Glomerular visceral epithelial cell (primary cell): ENCODE data around the gene SMAP1.

Experiments used
- DNase-seq: peaks from one replicate; pipeline ENCODE4 v3.0.0-alpha.2; 2016; ENCODE audit errors: extremely low spot score

Gene SMAP1

DNA sequence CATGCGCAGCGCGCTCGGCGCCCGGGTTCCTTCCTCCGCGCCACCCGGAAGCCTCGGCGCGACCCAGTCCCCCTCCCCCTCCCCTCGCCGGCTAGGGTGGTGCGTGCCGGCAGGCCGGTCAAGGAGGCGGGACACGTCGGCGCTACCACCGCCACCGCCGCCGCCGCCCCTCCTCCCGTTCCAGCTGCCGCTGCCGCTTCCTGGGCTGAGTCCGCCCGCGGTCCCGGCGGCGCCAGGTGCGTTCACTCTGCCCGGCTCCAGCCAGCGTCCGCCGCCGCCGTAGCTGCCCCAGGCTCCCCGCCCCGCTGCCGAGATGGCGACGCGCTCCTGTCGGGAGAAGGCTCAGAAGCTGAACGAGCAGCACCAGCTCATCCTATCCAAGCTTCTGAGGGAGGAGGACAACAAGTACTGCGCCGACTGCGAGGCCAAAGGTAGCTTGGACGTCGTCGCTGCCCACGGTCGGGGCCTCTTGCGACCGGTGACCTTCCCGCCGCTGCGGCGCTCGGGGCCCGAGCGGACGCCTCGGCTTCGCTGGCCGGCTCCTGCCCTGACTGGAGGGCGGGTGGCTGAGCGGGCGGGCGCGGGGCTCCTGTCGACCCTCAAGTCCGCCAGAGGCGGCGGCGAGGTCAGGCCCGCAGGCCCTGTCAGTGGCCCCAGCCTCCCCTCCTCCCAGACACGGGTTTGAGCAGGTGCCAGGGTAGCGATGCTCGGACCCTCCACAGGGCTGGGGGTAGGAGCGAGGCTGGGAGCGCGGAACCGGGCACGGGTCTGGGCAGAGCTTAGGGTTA lies at the start of gene SMAP1:
Gene SMAP1, plus strand, starts transcription at position 173 of the 788 bp plus-strand sequence. Its CDS starts 141 bp downstream, at position 314.
- DNase-seq, result peak; percentile 96

DNA sequence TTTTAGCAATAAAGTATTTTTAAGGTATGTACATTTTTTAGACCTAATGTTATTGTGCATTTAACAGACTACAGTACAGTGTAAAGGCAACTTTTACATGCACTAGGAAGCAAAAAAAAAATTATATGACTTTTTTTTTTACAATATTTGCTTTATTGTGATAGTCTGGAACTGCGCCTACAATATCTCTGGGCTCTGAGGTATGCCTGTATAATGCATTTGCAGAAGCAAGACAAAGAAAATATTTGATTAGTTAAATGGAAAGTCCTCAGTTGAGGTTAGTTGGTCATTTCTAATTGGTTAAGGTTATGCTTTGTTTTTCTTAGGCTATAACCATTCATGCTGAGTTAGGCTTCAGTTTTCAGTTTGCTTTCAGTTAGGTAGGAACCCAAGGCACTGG lies 46.9 kb upstream of the SMAP1 start:
- DNase-seq, result no peak

DNA sequence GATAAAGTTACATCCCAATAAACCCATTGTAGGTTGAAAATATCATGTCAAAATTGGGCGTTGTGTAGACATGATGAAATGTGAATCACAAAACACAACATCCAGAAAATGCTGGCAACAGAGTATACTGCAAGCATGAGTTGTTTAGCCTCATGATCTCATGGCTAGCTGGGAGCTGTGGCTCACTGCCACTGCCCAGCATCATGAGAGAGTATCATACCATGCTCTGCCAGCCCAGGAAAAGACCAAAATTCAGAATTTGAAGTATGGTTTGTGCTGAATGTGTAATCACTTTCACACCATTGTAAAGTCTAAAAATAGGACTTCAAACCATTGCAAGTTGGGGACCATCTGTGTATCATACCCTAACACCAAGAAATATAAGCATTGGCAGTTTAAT lies 45.2 kb upstream of the SMAP1 start:
- no peak for DNase-seq

DNA sequence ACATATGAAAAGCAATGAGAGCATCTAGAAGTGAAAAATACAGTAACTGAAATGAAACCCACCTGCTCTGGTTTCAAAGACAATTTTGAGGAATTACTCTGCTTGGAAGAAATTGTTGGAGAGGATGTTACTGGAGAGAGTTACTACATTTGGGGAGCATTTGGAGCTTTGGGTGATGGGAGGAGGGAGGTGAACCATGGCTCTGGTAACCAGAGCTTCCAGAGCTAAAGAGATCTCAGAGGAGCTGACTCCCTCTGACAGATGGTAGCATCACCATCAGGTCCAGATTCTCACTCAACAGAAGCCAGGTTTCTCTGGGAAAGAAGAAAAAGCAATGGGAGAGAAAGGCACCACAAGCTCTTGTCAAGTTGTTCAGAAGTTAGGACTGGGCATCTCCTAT lies 42.2 kb upstream of the SMAP1 start:
- no peak for DNase-seq

- DNase-seq, result no peak
Observed at GRCh38 chr6:70627500-70628254, 40.0 kb upstream of the SMAP1 start.

GRCh38 chr6:70629929-70630328 lies 37.8 kb upstream of the SMAP1 start:
- DNase-seq, result no peak

- DNase-seq, result no peak
Observed at GRCh38 chr6:70633870-70634269, 33.8 kb upstream of the SMAP1 start.

- DNase-seq, result no peak
Observed at GRCh38 chr6:70636596-70636995, 31.1 kb upstream of the SMAP1 start.

DNA sequence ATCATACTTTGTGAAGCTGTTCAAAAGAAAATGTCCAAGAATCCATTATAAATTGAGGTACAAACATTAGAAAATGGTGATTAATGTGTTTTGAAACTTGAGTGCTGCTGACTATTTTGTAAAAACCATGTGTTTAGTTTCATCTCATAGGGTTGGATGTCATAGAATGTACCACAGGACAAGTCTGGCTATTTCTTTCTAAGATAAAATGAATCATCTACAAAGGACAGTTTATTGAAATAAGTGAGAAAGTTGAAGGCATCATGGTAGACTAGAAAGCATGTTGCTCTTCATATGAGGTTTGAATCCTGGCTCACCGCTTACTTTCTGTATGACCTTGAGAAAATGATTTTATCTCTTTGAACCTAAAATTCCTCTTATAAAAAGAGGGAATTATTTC lies 29.2 kb upstream of the SMAP1 start:
- no peak for DNase-seq

DNA sequence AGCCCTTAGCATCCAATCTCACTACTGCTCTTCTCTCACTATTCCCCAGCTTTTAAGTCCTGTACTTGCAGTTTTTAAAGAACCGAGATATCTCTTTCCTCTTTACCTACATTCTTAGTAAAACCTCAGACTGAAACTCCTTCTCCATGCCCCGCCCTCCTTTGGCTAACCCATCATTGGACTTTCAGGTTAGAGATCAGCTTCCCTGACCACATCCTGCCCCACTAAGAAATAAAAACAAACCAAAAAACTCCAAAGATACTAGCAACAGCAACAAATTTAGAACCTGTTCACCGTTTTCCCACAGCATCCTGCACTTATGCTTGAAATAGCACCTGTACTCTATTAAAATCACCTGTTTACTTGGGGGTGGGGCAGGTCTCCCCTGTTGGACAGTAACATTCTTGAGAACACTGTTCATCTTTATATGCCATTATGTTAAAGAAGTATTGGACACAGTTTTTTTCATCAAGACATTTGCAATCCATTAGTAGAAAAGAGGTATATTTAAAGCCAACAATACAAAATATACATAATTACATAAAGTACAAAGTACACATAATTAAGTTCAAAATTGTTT lies 16.3 kb upstream of the SMAP1 start:
- no peak for DNase-seq

DNA sequence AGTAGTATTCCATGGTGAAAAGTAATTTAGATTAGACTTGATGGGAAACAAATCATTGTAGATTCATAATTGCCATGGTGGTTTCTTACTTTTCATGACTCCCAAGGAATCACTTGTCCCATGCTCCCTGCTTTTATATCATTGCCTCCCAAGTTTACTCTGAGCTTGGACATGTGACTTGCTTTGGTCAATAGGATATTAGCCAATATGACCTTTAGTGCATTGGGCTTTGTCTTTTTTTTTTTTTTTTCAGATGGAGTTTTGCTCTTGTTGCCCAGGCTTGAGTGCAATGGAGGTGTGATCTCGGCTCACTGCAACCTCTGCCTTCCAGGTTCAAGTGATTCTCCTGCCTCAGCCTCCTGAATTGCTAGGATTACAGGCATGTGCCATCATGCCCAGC lies 15.5 kb upstream of the SMAP1 start:
- no peak for DNase-seq

DNA sequence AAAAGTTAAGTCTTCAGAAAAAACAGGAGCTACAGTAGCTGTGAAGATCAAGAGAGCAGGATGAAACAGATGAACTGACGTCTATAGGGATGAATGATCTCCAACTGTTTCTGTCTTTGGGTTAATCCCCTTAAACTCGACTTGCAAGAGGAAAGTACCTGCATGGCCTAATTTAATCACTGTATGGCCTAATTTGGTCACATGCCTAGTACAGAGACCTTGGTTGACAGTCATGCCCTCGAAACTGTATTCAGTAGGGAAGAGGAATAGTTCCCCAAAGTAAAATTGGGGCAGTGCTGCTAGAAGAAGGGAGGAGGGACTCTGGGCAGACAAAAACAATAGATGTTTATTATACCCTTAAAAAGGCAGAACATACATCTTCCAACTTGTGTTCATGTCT lies 10.0 kb upstream of the SMAP1 start:
- DNase-seq, result no peak

- no peak for DNase-seq
Observed at GRCh38 chr6:70663881-70664466, 3.7 kb upstream of the SMAP1 start.

DNA sequence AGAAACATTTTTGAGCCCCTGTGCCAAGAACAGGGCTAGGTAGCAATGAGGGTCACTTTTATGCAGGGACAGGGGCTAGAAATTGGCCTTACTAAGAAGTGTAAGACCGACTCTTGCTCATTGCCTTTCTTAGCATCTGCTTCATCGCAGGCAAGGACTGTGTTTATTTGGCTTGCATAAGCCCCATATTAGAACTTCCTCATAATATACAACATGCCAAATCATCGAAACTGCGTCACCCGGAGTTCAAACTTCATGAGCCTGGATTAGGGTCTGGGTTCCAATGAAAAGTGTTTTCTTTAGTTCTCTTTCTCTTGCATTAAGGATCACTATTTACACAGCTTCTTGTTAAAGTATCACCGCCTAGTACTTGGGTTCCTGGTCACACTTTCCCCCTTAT lies 977 bp upstream of the SMAP1 start:
- no peak for DNase-seq

DNA sequence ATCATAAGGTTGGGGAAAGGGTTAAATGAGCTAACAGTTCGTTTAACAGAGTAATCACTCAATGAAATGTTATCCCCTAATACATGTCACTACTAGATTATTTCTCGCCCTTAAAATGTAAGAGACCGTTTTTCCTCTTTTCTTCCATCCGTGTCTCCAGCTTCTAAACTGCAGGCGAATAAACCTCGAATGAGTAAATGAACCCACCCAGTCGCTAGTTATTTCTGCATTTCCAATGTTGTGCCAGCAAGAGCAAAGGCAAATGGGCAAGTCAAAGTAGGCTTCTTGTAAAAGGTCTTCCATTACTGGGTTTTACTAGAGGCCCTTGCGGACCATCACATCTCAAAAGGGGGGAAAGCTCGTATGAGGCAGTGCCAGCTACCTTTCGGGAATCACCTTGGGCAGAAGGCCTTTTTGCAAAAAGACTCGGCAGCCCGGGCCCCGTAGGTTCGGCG lies 400 bp upstream of the SMAP1 start:
- no peak for DNase-seq

- peak; percentile 31 for DNase-seq
Observed at GRCh38 chr6:70668499-70668812, 773 bp downstream of the SMAP1 start.

GRCh38 chr6:70669133-70669532 lies 1.4 kb downstream of the SMAP1 start:
- peak; percentile 44 for DNase-seq

DNA sequence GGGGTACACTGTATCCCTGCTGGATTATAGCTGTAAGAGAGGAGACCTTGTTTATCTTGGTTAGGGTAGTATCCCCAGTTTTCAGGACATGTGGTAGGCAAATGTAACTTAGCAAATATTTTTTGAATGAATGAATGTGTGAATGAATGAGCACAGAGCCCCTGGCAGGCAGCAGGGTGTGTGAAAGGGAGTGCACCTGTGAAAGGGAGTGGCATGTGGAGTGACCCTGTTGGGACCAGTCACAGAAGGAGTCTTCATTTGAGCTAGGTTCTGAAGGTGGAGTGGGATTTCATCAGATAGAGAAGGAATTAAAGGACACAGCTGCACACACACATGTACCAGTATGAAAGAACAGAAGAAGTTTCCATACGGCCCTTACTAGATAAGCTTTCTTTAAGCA lies 4.9 kb downstream of the SMAP1 start:
- no peak for DNase-seq

- no peak for DNase-seq
Observed at GRCh38 chr6:70673054-70673453, 5.4 kb downstream of the SMAP1 start.

GRCh38 chr6:70673601-70674000 lies 5.9 kb downstream of the SMAP1 start:
- DNase-seq, result peak; percentile 22

DNA sequence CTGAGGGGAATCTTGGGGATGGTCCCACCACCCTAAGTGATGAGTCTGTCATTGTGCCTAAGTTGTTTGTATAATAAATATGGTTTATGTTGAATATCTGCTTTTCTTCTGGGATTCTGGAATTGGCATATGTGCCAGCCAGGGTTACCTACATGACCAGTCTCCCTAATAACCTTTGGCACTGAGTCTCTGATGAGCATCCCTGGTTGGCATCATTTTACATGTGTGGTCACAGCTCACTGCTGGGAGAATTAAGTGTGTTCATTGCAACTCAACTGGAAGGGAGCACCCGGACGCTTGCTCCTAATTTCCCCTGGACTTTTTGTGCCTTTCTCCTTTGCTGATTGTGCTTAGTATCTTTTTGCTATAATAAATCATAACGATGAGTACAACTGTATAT lies 8.1 kb downstream of the SMAP1 start:
- DNase-seq, result no peak

- DNase-seq, result no peak
Observed at GRCh38 chr6:70676821-70677220, 9.1 kb downstream of the SMAP1 start.

DNA sequence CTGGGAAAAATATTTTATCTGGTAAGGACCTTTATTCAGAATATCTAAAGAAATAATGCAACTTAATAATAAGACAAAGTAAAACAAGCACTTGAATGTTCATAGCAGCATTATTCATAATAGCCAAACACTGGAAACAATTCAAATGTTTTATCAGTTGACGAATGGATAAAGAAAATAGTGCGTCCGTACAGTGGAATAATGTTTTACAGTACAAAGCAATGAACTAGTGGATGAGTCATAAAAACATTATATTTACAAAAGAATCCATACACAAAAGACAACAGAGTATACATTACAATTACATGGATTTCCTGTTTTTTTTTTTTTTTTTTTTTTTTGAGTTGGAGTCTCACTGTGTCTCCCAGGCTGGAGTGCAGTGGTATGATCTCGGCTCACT lies 12.7 kb downstream of the SMAP1 start:
- DNase-seq, result no peak
